Jurkat, Clone E6-1 (cell line): ENCODE measurements around the gene ELMOD3.
A peak's percentile ranks its signal among the peaks of the same experiment; 100 is the strongest.
"Not testable (repeated sequence)": the region's sequence is repeated elsewhere in the genome, so short reads cannot be mapped to it uniquely, and the experiment has no call there.

ENCODE experiments used
- DNase-seq: peaks from one replicate; pipeline ENCODE4 v3.0.0-alpha.2; 2011; ENCODE audit warnings: low read depth, low spot score
- H3K4me3 ChIP-seq: 2 replicates; pipeline ENCODE4 v1.5.1; 2011; ENCODE audit warnings: mild to moderate bottlenecking, low read length, control low read depth, moderate library complexity

The ELMOD3 gene

DNA sequence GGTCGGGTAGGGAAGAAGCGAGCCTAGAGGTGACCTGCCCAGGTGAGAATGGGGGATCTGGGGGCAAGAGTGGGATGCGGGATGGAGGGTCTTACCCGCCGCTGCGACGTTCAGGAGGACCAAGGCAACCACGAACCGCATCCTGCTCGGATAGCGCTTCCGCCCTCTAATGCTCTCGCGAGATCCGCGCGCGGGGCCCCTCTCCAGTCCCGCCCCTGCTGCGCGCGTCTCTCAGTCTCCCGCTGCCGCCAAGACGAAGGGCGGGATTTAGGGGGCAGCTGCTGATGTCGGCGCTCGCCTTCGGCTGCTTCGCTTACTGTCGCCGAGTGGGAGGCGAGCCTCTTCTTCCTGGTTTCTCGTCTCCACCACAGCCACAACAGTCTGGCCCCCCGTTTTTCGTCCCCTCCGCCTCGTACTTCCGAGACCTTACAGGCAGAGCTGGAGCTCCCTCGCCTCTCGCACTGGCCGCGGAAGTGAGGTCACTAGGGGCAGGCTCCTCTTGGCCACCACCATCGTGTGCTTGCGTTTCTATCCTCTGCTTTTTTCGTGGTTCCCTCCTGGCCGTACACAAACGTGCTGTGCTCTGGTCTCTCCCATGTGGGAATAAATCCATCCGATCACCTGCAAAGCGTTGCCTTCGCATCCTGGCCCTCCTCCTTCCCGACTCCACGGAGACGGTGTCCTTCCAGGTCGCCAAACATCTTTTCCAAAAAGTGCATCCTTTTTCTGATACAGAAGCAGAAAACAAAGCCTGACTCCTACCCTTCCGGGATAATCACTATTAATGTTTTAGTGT, 26.5 kb upstream of the ELMOD3 start, which contains the start of gene TGOLN2:
Gene TGOLN2 (minus strand): TSS at position 168 of the 796 bp plus-strand sequence. CDS start 27 bp downstream, at position 141.
- H3K4me3 ChIP-seq = peak within 1 kb of the TSS; percentile 99
- peak; percentile 92 for DNase-seq

DNA sequence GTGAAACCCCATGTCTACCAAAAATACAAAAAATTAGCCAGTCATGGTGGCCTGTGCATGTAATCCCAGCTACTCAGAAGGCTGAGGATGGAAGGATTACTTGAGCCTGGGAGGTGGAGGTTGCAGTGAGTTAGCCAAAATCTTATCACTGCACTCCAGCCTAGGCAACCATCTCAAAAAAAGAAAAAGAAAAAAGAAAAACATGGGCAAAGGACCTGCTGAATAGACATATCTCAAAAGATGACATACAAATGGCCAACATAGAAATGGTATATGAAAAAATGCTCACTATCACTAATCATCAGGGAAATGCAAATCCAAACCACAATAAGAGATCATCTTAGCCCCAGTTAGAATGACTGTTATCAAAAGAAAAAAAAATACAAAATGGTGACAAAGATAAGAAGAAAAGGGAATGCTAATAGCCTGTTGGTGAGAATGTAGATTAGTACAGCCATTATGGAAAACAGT, 25.4 kb upstream of the ELMOD3 start:
- DNase-seq = no peak
- no peak overlapping the region for H3K4me3 ChIP-seq

DNA sequence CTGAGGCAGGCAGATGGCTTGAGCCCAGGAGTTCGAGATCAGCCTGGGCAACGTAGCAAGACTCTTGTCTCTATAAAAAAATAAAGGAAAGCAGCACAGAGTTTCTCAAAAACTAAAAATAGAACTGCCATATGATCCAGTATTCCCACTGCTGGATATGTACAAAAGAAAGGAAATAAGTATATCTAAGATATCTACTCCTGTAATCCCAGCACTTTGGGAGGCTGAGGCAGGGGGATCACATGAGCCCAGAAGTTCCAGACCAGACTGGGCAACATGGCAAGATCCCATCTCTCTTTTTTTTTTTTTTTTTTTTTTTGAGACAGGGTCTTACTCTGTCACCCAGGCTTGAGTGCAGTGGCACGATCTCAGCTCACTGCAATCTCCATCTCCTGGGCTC, 24.9 kb upstream of the ELMOD3 start:
- not testable (repeated sequence) for DNase-seq, H3K4me3 ChIP-seq

DNA sequence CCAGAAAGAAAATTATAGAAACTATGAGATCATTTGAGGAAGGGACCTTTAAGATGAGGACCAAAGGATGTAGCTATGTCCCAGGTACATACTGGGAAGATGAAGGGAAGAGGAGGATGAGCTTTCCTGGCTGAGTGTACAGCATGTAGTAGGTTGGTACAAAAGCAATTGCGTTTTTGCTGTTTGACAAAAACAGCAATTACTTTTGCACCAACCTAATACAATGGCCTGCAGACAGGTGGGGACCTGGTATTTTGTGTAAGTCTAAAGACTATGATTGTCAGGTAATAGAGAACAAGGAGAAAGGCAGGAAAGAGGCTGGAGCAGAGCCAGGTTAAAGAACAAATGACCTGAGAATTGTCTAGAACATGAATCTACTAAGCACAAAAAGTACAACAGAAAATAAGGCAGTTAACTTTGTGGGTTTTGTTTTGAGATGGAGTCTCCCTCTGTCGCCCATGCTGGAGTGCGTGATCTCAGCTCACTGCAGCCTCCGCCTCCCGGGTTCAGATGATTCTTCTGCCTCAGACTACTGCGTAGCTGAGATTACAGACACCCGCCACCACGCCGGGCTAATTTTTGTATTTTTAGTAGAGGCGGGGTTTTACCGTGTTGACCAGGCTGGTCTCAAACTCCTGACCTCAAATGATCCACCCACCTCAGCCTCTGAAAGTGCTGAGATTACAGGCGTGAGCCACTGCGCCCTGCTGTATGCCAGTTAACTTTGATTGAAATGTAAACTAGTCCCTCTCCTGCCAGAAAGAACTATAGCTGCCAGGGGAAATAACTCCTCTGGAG, 23.5 kb upstream of the ELMOD3 start:
- no peak for DNase-seq
- no peak overlapping the region for H3K4me3 ChIP-seq

DNA sequence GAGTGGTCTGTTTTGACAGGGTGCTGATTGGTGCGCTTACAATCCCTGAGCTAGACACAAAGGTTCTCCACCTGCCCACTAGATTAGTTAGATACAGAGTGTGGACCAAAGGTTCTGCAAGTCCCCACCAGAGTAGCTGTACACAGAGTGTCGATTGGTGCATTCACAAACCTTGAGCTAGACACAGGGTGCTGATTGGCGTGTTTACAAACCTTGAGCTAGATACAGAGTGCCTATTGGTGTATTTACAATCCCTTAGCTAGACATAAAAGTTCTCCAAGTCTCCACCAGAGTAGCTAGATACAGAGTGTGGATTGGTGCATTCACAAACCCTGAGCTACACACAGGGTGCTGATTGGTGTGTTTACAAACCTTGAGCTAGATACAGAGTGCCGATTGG, 20.7 kb upstream of the ELMOD3 start:
- DNase-seq, H3K4me3 ChIP-seq: not testable (repeated sequence)

DNA sequence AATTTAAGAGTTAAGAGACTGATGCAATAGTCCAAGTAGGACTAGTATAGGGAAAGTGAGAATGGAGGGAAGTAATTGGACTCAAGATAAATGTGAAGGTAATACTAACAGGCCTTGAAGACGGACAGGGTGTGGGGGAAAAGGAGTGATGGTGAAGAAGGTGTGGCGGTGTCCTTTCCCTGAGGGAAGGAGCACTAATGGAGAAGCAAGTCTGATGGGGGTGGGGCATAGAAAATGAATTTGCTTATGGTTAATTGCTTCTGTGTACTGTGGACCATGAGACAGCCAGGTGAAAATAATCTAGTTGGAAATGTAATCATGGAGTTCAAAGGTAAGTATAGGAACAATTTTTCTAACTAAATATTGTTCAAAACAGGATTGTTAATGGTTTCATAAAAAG, 19.6 kb upstream of the ELMOD3 start:
- no peak for DNase-seq
- no peak overlapping the region for H3K4me3 ChIP-seq

DNA sequence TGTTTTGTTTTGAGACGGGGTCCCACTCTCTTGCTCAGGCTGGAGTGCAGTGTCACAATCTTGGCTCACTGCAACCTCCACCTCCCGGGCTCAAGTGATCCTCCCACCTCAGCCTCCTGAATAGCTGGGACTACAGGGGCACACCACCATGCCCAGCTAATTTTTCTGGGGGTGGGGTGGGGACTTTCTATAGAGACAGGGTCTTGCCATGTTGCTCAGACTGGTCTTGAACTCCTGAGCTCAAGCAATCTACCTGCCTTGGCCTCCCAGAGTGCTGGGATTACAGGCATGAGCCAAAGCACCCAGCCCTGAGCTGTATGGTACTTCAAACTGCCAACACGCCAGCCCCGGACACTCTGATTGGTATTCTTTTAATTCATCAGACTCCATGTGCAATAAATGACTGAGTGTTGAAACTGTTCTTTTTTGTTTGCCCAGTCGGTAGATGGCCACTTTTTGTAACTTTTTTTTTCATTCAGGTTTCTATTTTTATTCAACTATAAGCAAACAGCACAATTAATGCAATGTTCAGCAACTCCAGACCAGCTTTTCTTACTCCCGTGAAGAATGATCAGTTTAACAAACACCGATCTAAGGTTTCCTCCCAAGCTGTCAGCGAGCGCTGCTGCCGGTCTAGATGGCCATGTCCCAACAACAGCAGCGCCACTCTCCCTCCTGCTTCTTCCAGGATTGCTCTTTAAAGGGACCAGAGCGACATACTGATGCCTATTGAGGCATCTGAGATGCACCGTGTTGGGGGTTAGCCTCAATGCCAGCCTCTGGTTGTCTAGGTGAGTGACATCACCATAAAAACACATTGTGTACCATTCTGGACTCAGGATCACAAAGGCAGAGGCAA, 14.3 kb upstream of the ELMOD3 start:
- H3K4me3 ChIP-seq = no peak overlapping the region

DNA sequence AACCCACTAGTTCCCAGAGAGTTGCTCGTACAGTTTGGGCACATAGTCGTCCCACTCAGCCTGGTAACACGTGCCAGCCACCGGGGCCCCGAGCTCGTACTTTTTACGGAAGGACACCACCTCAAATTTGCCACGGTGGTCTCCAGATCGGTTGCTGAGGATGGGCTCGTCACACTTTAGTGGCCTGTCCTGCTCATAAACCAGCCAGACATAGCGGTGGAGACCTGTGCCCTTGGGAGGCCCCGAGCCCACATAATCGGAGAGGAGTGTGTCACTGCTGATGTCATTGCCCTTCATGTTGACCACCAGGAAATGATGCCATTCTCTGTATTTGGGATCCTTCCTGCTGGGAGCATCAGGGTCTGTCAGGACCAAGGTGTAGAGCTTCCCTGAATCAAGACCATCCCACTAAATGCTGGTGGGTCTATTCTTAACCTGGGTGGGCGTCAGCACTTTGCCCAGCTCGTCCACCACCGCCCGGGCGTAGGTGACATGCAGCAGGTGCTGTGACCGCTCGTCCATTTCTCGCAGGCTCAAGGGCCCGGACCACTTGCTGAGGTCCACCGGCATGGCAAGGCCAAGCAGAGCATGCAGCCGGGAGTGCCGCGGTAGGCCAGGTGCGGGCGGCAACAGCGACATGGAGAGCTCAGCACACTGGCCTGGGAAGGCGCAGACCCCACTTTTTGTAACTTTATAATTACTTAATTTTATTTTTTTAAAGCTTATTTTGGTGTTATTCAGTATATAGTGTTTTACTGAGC, 13.1 kb upstream of the ELMOD3 start:
- no peak overlapping the region for H3K4me3 ChIP-seq
- DNase-seq = no peak

More for the DNA sequence above, 14.3 kb upstream of the ELMOD3 start:
- no peak for DNase-seq

DNA sequence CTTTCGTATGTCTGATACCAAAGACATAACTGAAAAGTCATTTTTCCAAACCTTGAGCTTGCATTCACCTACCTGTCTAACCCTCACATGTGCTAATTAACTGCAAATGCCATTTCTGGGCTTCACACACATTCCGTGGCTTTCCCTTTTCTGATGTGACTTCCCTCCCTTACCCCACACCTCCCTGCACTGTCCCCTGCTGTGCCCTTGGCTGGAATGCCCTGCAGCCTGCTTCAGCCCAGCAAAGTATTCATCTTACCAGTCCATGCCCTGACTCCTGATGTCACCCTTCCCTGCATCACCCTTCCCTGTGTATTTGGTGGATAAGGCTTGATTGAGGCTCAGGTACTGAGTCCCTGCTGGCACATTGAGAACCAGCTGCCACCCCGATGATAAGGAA, 12.4 kb upstream of the ELMOD3 start:
- no peak for DNase-seq
- H3K4me3 ChIP-seq = no peak overlapping the region

DNA sequence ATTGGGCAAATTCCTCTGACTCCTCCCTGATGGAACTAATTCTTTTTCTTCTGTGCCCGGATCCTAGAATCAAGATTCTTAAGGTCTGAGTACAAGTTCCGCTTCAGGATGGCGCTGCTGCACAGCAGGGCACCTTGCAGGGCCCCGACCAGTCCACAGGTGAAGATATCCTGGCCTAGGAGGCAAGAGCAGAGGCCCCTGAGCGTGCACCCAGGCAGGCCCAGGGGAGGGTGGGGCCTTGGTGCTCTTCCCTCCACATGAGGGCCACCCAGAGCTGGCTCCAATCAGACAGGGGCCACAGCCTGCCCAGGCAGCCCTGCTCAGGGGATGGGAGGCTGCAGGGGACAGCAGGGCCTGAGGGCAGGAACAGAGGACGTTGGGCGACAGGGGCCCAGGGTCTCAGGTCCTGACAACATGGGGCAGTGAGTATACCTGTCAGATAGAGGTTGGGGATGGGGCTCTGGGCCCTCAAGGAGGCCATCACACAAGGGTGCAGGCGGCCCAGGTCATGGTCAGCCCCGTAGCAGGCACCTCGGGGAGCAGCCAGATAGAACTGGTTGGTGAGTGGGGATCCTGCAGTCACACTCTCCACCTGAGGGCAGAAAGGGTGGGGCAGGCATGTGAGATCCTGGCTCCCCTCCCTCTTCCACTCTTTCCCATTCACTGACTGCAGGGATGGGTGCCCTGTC, 11.2 kb upstream of the ELMOD3 start:
- DNase-seq, H3K4me3 ChIP-seq: not testable (repeated sequence)

DNA sequence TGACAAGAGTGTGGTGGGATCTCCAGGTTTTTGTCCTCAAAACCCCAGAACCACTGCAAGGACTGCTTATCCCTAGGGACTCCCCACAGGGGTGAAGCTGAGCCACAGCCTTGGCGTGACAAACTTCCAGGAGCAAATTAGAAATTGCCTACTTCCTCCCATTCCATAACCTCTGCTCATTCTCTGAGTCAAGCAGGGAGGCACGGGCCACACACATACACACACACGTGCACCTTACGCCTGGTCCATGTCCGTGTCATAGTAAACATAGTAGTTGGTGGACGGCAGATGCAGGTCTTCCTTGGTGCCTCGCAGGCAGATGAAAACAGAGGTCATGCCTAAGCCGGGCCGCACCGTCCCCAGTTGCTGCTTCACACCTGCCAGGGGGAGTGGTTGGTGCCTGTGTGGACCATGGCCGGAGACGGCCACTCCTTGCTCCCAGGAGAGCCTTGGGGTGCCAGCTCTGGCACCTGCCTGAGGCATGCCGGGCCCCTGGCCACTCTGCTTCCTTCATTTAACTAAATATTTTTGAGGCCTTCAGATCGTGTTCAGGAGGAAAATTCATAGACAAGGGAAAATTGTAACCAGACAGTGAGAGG, 10.1 kb upstream of the ELMOD3 start:
- H3K4me3 ChIP-seq = no peak overlapping the region
- no peak for DNase-seq

DNA sequence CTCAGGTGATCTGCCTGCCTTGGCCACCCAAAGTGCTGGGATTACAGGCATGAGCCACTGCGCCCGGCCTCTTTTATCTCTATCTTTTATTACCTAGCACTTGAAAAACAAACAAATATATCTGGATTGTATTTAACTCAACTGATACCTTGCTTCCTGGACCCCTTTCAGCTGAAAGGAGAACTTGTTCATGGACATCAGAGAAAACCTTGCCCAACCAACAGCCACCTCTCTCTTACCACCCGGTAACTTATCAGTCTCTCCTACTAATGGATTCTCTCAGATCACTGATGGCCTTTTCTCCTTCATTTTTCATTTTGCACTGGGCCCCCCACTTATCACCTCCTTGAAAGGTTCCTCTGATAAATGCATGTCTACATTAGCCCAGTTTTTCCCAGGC, 7.0 kb upstream of the ELMOD3 start:
- DNase-seq = no peak
- H3K4me3 ChIP-seq = no peak overlapping the region

DNA sequence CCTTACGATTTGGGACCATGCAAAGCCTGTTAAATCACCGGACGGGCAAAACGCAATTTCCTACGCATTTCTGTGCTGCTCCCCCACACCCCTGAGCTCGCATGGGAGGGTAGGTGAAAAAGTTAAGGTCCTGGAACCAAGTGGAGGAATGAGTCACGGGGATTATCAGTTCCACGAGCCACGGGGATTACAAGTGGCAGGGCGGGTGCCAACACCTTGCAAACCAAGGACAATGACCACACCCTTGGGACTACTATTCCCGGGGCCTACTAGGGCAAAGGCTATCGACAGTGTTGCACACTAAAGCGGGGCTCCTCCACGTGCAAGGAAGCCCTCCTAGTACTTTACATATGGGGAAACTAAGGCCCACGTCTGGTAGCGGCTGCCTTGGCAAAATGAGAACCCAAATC, 688 bp upstream of the ELMOD3 start:
- H3K4me3 ChIP-seq = peak overlapping the region; percentile 82
- no peak for DNase-seq

DNA sequence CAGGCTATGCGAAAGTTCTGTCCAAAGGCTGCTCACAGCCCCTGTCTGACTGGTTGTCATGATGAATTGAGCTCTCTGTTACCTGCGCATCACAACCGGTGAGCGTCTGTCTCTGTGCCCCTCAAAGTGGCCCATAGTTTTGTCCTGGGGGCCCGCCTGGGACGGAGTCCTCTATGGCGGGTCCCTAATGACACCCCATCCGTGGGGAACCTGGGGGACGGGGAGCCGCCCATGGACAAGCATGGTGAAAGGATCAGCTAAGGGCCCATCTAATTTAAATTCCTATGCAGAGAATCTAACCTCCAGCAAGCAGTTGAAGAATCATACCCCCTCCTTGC, 473 bp downstream of the ELMOD3 start:
- H3K4me3 ChIP-seq = peak overlapping the region; percentile 82
- no peak for DNase-seq

DNA sequence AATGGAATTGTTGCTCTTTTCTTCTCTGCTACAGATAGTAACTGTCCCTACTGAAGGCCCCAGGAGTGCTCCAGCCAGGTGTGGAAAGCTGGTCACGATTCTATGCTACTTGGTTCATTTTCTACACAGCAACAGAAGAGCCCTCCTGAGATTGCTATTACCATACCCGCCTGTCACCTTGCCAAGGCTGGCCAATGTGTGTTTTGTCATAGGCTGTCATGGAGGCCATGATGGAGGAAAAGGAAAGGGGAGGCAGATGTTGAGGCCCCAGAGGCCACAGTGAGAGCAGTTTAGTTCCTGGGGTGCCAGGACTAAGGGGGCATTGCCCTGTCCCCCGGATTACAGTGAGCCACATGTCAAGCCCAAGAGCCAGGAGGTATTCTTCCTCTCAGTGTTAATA, 952 bp downstream of the ELMOD3 start:
- no peak for DNase-seq
- H3K4me3 ChIP-seq = peak overlapping the region; percentile 82

DNA sequence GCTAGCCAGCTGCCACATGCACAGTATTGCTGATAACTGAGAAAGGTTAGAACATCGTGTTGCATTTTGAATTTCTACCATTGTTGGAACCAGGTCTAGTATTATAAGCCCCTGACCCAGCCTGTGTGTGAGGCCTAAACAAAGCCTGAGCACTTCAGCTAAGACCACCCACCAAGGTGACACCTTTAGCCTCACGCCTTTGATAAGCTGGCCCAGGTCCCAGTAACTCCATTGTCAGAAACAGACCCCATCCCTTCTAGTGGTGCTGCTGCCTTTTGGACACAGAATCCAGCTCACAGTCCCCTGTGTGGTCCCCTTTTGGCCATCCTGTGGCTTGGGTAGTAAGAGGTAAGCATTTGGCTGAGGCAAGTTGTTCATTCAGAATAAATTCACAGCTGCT, 1.6 kb downstream of the ELMOD3 start:
- H3K4me3 ChIP-seq = no peak overlapping the region
- DNase-seq = no peak

DNA sequence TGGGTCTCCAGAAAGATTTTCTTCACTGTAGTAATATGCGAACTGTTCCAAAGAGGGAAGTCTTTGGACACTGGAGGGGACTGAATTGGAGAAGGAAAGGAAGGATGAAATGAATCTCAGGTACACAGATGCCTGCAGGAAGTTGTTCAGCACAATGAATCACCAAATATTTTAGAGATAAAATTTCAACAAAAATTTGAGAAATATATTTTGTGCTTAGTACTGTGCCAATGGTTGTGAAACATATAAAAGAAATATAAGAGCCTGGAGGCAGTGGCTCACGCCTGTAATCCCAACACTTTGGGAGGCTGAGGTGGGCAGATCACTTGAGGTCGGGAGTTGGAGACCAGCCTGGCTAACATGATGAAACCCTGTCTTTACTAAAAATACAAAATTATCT, 3.2 kb downstream of the ELMOD3 start:
- DNase-seq = no peak
- H3K4me3 ChIP-seq = no peak overlapping the region
